ENCODE results near the gene EXOC3. TPM values are rescaled to one million over a fixed set of nuclear protein-coding genes. Genes with fewer than 3 reads are reported as not detected.
"Not testable (repeated sequence)": the region's sequence is repeated elsewhere in the genome, so short reads cannot be mapped to it uniquely, and the experiment has no call there.

EXOC3 gene
- total RNA-seq, 2 experiments from 2014 or later: 49.9 to 54.5 TPM

DNA sequence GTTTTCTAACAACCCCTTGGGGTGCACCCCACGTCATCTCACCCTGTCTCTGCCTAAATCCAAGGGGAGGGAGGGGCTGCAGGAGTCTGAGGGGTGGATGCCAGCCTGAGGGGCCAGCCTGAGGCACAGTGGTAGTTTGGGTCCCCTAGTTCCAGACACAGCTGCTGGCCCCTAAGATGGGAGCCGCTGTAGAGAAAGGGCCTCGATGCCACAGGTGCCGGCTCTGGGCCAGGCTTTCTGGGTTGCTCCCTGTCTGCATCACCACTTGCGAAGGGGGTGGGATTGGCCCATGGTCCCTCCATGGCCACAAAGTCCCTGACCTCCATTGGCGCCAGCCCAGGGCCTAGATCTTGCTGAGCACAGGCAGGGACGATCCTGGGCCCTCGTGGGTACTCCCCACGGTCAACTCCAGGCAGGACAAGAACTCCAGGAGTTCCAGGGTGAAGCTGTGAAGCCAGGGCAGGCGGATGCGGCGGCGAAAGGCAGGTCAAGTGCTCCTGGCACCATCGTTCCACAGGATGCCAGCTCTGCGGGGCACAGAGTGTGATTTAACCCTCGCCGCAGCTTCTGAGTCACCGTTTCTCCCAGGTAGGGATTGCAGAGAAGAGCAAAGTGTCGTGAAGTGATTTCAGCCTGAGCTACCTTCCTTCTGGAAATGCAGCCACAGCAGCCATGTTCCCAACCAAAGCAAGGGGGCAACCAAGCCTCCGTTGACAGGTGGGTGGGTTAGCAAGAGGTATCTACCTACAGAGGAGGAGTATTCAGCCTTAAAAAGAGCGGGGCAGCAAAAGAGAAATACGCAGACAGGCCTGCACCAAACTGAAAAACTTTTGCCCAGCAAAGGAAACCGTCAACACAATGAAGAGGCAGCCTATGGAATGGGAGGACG is 41.6 kb upstream of the EXOC3 start:
- DNase-seq: no peak
- intact Hi-C loops (cut with micrococcal nuclease): no loop called here
- POLR2A ChIA-PET: no interaction called here
- Mint-ChIP-seq H3K4me3 (no peak overlapping the region), H3K36me3 (peaks cover 5% of the 10 kb centered on the region), H3K27ac (no peak overlapping the region), H3K4me1 (ENCODE audit: low read depth) (peaks cover 29% of the 10 kb centered on the region), H3K9me3 (no peaks in the 10 kb centered on the region), H3K27me3 (peaks cover 37% of the 10 kb centered on the region)
- CTCF ChIA-PET: interaction anchor here (0.8 to 1.1 kb wide), 2 partner anchors 9 to 45 kb away, joined by 3 read pairs; no protein-coding TSS in a partner anchor

DNA sequence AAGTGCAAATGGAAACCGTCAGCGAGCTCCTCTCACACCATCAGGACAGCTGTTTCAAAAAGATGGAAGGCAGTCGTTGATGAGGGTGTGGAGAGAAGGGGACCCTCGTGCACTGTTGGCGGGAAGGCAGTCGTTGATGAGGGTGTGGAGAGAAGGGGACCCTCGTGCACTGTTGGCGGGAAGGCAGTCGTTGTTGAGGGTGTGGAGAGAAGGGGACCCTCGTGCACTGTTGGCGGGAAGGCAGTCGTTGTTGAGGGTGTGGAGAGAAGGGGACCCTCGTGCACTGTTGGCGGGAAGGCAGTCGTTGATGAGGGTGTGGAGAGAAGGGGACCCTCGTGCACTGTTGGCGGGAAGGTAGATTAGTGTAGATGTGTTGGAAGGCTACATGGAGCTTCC is 40.8 kb upstream of the EXOC3 start:
- peaks cover 38% of the 10 kb centered on the region for H3K27me3 Mint-ChIP-seq
- H3K36me3 Mint-ChIP-seq; H3K9me3 Mint-ChIP-seq; H3K4me3 Mint-ChIP-seq; intact Hi-C loops (cut with micrococcal nuclease); DNase-seq; H3K27ac Mint-ChIP-seq: not testable (repeated sequence)
- ChIA-PET POLR2A (interaction anchor here (0.7 kb wide), 1 partner anchor 29 kb away, joined by 3 read pairs; no protein-coding TSS in a partner anchor), CTCF (interaction anchor here (0.8 to 1.1 kb wide), 2 partner anchors 9 to 44 kb away, joined by 3 read pairs; no protein-coding TSS in a partner anchor)
- peaks cover 29% of the 10 kb centered on the region for H3K4me1 Mint-ChIP-seq (ENCODE audit: low read depth)

DNA sequence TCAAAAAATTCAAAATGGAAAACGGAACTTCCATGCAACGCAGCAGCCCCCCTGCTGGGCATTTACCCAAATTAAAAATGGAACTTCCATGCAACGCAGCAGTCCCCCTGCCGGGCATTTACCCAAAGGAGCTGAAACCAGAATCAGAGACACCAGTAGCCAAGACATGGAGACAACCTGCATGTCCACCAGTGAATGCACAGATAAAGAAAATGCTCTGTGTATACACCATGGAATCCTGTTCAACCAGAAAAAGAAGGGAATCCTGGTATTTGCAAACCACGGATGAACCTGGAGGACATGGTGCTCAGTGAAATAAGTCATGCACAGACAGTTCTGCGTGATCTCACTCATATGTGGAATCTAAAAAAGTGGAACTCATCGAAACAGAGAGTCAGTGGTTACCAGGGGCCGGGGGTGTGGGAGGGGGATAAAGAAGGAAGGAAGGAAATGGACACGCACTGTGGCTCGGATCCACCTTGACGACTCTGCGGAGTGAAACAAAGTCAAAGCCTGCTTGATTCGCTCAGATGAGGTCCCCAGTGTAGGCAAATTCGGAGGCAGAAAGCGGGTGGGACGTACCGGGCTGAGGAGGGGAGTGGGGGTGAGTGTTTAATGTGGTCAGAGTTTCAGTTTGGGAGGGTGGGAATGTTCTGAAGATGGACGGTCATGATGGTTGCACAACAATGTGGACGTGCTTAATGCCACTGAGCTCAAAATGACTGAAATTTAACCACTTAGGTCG is 40.2 kb upstream of the EXOC3 start:
- ChIA-PET POLR2A (interaction anchor here (0.7 kb wide), 1 partner anchor 30 kb away, joined by 3 read pairs; no protein-coding TSS in a partner anchor), CTCF (interaction anchor here (1.1 kb wide), 1 partner anchor 43 kb away, joined by 3 read pairs; no protein-coding TSS in a partner anchor)
- no peaks in the 10 kb centered on the region for H3K9me3 Mint-ChIP-seq
- H3K36me3 Mint-ChIP-seq: peaks cover 6% of the 10 kb centered on the region
- DNase-seq: peak; percentile 62
- H3K27ac Mint-ChIP-seq: no peak overlapping the region
- no peak overlapping the region for H3K4me3 Mint-ChIP-seq
- peaks cover 40% of the 10 kb centered on the region for H3K27me3 Mint-ChIP-seq
- H3K4me1 Mint-ChIP-seq (ENCODE audit: low read depth): peaks cover 29% of the 10 kb centered on the region
- intact Hi-C loops (cut with micrococcal nuclease): no loop called here

DNA sequence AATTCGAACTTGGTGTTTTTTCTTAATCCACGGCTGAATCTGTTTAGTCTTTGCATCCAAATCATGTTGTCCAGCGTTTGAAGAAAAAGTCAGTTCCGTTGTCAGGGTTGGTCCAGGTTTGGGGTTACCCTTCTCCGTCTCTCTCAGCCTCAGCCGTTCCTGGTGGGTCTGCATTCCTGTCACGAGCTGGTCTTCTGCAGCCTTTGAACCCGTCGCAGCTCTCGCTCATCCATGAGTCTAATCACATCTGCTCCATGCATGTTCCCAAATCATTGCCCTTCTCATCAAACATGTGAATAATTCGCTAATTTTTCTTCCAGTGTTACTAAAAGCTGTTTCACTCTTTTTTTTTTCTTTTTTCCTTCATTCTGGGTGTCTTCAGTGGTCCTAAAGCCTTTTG is 39.0 kb upstream of the EXOC3 start:
- intact Hi-C loops (cut with micrococcal nuclease): no loop called here
- no peaks in the 10 kb centered on the region for H3K9me3 Mint-ChIP-seq
- H3K27ac Mint-ChIP-seq: no peak overlapping the region
- H3K4me1 Mint-ChIP-seq (ENCODE audit: low read depth): peaks cover 29% of the 10 kb centered on the region
- peaks cover 6% of the 10 kb centered on the region for H3K36me3 Mint-ChIP-seq
- ChIA-PET POLR2A (no interaction called here), CTCF (no interaction called here)
- no peak overlapping the region for H3K4me3 Mint-ChIP-seq
- peaks cover 40% of the 10 kb centered on the region for H3K27me3 Mint-ChIP-seq
- DNase-seq: no peak

DNA sequence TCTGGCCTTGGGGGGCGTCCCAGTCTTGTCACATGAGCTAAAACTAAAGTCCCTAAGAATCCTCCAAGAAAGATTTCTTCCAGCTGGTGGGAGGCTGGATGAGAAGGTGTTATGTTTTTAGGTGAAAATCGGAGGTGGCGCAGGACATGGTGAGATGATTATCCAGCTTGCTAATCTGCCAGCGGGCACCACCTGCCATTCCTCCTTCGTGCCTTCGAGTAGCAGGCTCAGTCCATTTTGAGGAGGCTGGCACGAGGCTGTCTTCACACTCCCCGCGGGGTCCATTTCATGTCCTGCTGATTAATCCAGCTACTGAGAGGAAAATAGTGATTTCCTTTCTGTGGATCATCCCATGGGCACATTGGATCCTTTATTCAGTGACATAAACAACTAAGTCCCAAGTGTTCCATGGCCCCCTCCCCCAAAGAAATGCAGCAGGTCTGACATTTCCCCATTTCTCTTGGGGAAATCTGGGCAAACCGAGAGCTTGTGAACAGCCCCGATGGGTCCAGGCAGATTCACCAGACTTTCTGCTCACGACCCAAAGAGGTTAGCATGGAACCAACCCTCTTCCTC is 38.2 kb upstream of the EXOC3 start:
- no peak for DNase-seq
- Mint-ChIP-seq H3K9me3 (no peaks in the 10 kb centered on the region), H3K36me3 (peaks cover 6% of the 10 kb centered on the region), H3K4me1 (ENCODE audit: low read depth) (peaks cover 23% of the 10 kb centered on the region), H3K4me3 (no peak overlapping the region), H3K27me3 (peaks cover 39% of the 10 kb centered on the region), H3K27ac (no peak overlapping the region)
- intact Hi-C loops (cut with micrococcal nuclease): no loop called here
- ChIA-PET CTCF (interaction anchor here (1.0 kb wide), 1 partner anchor 9 kb away, joined by 6 read pairs; no protein-coding TSS in a partner anchor), POLR2A (no interaction called here)

DNA sequence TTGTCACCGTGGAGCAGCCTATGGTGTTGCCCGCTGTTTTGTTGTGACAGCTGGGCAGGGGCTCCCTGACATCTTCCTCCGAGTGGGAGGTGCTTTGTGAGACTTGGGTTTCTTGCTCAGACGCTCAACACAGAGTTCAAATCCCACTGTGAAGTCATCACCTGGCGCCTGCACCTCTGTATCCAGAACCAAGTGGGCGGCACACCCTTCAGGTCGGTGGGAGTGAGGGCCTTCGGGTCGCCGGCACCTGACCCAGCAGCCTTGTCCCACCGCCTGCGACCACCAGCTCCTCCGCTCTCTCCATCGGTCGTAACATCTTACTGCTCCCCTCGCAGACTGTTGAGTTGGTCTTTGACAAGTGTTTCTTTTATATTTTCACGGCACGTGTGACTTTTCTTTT is 37.6 kb upstream of the EXOC3 start:
- DNase-seq: no peak
- intact Hi-C loops (cut with micrococcal nuclease): no loop called here
- H3K9me3 Mint-ChIP-seq: no peaks in the 10 kb centered on the region
- peaks cover 16% of the 10 kb centered on the region for H3K4me1 Mint-ChIP-seq (ENCODE audit: low read depth)
- peaks cover 35% of the 10 kb centered on the region for H3K27me3 Mint-ChIP-seq
- H3K4me3 Mint-ChIP-seq: no peak overlapping the region
- ChIA-PET POLR2A (no interaction called here), CTCF (interaction anchor here (1.0 kb wide), 1 partner anchor 9 kb away, joined by 6 read pairs; no protein-coding TSS in a partner anchor)
- H3K36me3 Mint-ChIP-seq: peaks cover 1% of the 10 kb centered on the region
- no peak overlapping the region for H3K27ac Mint-ChIP-seq

DNA sequence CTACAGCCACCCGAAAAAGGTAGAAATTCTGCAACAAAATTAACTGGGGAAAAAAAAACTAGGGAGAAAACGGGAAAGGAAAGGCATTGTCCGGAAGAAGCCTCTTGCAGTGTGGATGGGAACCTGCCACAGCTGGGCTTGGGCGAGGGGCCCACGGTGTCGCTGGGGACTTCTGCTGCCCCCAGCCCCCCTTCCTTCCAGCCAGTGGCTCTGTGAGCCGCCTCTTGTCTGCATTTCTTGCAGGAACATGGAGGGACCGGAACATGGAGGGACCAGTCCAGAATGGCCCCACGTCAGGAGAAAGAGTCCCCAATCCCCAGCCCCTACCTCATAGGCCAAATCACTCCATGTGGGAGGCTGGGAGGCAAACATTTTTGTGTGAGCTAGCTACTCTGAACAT is 36.9 kb upstream of the EXOC3 start:
- peaks cover 33% of the 10 kb centered on the region for H3K27me3 Mint-ChIP-seq
- H3K9me3 Mint-ChIP-seq: no peaks in the 10 kb centered on the region
- H3K4me3 Mint-ChIP-seq: no peak overlapping the region
- H3K4me1 Mint-ChIP-seq (ENCODE audit: low read depth): peaks cover 14% of the 10 kb centered on the region
- ChIA-PET CTCF (interaction anchor here (0.6 kb wide), 1 partner anchor 70 kb away, joined by 3 read pairs; no protein-coding TSS in a partner anchor), POLR2A (no interaction called here)
- intact Hi-C loops (cut with micrococcal nuclease): no loop called here
- no peak overlapping the region for H3K27ac Mint-ChIP-seq
- H3K36me3 Mint-ChIP-seq: peaks cover 1% of the 10 kb centered on the region
- no peak for DNase-seq

DNA sequence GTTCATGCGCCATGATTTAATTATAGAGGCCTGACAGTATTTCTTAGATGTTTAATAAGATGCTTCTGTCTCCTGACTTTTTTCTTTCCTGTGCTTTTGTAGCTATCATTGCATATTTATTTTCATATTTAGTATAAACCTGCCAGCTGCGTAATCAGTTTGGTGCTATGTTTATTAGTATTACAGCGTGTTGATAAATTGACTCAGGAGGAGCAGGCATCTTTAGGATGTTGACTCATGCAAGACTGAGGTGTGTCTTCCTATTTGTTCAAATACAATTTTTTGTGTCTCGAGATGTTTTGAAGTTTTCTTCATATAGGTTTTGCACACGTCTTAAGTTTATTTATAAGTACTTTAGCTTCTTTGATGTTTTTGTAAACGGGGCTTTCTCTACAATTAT is 35.9 kb upstream of the EXOC3 start:
- ChIA-PET CTCF (no interaction called here), POLR2A (no interaction called here)
- Mint-ChIP-seq H3K36me3 (peaks cover 1% of the 10 kb centered on the region), H3K4me1 (ENCODE audit: low read depth) (peaks cover 19% of the 10 kb centered on the region), H3K27me3 (peaks cover 25% of the 10 kb centered on the region), H3K9me3 (no peaks in the 10 kb centered on the region), H3K4me3 (no peak overlapping the region), H3K27ac (no peak overlapping the region)
- no peak for DNase-seq
- intact Hi-C loops (cut with micrococcal nuclease): no loop called here

DNA sequence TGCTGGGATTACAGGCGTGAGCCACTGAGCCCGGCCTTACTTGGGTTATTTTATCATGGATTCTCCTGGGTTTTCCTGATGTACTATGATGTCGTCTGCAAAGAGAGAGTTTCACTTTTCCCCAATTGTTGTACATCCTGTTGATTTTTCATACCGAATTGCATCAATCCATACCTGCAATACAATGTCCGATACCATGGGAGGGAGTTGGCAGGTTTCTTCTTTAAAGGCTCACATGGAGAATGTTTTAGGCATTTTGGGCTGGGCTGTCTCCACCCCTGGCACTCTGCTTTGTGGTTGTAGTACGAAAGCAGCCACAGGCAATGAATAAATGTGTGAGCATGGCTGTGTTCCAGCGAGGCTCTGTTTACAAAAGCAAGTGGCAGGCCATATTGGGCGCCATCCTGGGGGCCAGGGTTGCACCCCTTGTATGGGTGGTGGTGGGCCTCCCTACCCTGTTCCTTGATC is 35.1 kb upstream of the EXOC3 start:
- H3K27ac Mint-ChIP-seq: no peak overlapping the region
- H3K27me3 Mint-ChIP-seq: peaks cover 20% of the 10 kb centered on the region
- intact Hi-C loops (cut with micrococcal nuclease): no loop called here
- ChIA-PET CTCF (no interaction called here), POLR2A (no interaction called here)
- H3K4me1 Mint-ChIP-seq (ENCODE audit: low read depth): peaks cover 17% of the 10 kb centered on the region
- DNase-seq: no peak
- no peaks in the 10 kb centered on the region for H3K9me3 Mint-ChIP-seq
- H3K4me3 Mint-ChIP-seq: no peak overlapping the region
- peaks cover 1% of the 10 kb centered on the region for H3K36me3 Mint-ChIP-seq

DNA sequence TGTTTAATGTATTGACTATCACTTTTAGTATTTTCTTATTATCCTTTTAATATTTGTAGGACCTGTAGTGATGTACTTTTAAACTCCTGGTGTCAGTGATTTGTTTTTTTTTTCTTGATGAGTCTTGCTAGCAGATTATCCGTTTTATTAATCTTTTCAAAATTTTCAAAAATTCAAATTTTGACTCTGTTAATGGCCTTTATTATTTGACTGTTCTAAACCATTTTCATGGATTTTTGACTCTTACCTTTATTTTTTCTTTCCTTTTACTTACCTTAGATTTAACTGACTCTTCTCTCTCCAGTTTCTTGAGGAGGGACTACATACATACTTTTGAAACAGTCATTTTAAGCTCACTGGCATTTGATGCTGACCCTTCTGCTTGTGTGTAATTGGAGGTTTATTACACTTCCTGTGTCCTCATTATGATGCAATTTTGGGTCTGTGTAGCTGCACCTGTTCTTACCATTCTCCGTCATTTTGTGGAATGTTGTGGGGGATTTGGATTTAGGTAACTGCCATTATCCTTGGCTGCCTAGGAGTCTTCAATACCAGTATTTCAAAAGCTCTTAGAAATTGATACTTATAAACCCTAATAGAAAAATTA is 32.0 kb upstream of the EXOC3 start:
- H3K36me3 Mint-ChIP-seq: peaks cover 1% of the 10 kb centered on the region
- DNase-seq: no peak
- POLR2A ChIA-PET: no interaction called here
- H3K4me3 Mint-ChIP-seq: no peak overlapping the region
- peaks cover 14% of the 10 kb centered on the region for H3K4me1 Mint-ChIP-seq (ENCODE audit: low read depth)
- H3K27ac Mint-ChIP-seq: no peak overlapping the region
- H3K9me3 Mint-ChIP-seq: no peaks in the 10 kb centered on the region
- intact Hi-C loops (cut with micrococcal nuclease): no loop called here
- H3K27me3 Mint-ChIP-seq: peaks cover 11% of the 10 kb centered on the region
- CTCF ChIA-PET: no interaction called here

DNA sequence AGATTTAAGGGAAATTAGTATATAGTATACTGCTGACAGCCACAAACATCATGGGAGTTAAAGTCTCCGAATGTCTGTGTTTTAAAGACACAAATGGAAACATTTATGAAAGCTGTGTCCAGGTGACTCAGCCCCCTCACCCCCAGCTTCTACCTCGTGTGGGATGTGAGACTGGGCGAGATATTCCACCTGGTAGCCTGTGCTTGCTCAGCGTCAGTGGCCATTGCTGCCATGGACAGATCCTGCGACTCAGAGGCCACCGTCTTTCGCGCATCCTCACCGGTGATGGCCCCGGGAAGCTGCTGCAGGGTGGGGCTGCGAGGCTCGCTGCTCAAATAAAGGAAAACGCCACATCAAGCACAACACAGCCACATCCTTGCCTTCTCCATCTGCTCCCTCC is 31.2 kb upstream of the EXOC3 start:
- CTCF ChIA-PET: no interaction called here
- H3K27me3 Mint-ChIP-seq: peaks cover 10% of the 10 kb centered on the region
- intact Hi-C loops (cut with micrococcal nuclease): no loop called here
- peaks cover 1% of the 10 kb centered on the region for H3K36me3 Mint-ChIP-seq
- H3K27ac Mint-ChIP-seq: no peak overlapping the region
- no peak overlapping the region for H3K4me3 Mint-ChIP-seq
- peak; percentile 59 for DNase-seq
- no peaks in the 10 kb centered on the region for H3K9me3 Mint-ChIP-seq
- POLR2A ChIA-PET: no interaction called here
- peaks cover 14% of the 10 kb centered on the region for H3K4me1 Mint-ChIP-seq (ENCODE audit: low read depth)
